ENCODE data around the gene FAM217A. TPM values are rescaled to one million over a fixed set of nuclear protein-coding genes. Genes with fewer than 3 reads are reported as not detected.

The FAM217A gene
- polyA plus RNA-seq, 1 donor (not counting 4 experiments of a cell fraction or from before 2014, with no cell fraction given), result not detected

DNA sequence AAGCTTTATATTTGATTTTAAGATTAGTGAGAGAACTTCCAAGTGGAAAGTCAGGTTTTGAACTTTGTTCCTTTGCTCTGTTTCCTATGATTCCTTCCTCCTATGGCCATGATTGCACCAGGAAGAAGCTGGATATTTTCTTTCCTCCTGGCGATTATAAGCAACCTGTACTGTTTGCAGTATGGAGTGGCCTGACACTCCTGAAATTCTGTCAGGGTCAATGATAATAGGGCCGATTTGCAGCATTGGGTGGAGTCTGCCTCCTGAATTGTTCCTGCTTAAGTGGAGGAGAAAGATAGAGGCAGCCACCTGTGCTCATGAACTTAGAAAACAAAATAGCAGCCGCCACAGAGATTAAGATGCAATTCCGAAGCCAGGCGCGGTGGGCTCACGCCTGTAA lies 9.8 kb upstream of the FAM217A start:
- Histone ChIP-seq H3K36me3 (ENCODE audit: control insufficient read depth in 2 of 2, extremely low read depth in 1 of 2, insufficient read depth in 2 of 2, low read length in 2 of 2) (no peaks in the 10 kb centered on the region), H3K9ac (ENCODE audit: control insufficient read depth, extremely low read depth, insufficient read depth, low read length) (no peak overlapping the region), H2AFZ (ENCODE audit: control insufficient read depth, low read length) (no peak overlapping the region), H3K4me3 (ENCODE audit: control insufficient read depth in 2 of 3, extremely low read depth in 1 of 3, insufficient read depth in 2 of 3, low read depth in 1 of 3, low read length in 3 of 3) (no peak overlapping the region), H4K20me1 (ENCODE audit: control insufficient read depth, extremely low read depth, insufficient read depth, low read length) (no peaks in the 10 kb centered on the region), H3K9me1 (ENCODE audit: control insufficient read depth, extremely low read depth, insufficient read depth, low read length) (no peaks in the 10 kb centered on the region), H3K4me2 (ENCODE audit: control insufficient read depth, extremely low read depth, insufficient read depth, low read depth, low read length) (no peak overlapping the region), H3K4me1 (ENCODE audit: control insufficient read depth, extremely low read depth, insufficient read depth, low read length) (peaks cover 8% of the 10 kb centered on the region), H3K27me3 (ENCODE audit: control insufficient read depth, extremely low read depth, insufficient read depth, low read length) (no peaks in the 10 kb centered on the region), H3K9me3 (ENCODE audit: control insufficient read depth, low read depth, low read length) (no peaks in the 10 kb centered on the region), H3K79me2 (ENCODE audit: control insufficient read depth, insufficient read depth, low read length) (no peaks in the 10 kb centered on the region), H3K27ac (ENCODE audit: control insufficient read depth, insufficient read depth, low read length) (no peak overlapping the region)
- DNase-seq (ENCODE audit: low read depth, low spot score), result no peak
- dilution Hi-C loops (cut with MboI; ENCODE audit: extremely low pct_ligation_motif_present, low sequenced_read_pairs), result no loop called here
- no peak for FAIRE-seq
- TF ChIP-seq EZH2 (IDR thresholded peaks at IDR 0.05; ENCODE audit: low read length) (no peak), CTCF (optimal IDR thresholded peaks at IDR 0.05 in 1 of 3, IDR thresholded peaks at IDR 0.05 in 1 of 3, conservative IDR thresholded peaks at IDR 0.05 in 1 of 3; ENCODE audit: extremely low read depth in 1 of 3, insufficient read depth in 2 of 3, low read length in 3 of 3) (no peak)

DNA sequence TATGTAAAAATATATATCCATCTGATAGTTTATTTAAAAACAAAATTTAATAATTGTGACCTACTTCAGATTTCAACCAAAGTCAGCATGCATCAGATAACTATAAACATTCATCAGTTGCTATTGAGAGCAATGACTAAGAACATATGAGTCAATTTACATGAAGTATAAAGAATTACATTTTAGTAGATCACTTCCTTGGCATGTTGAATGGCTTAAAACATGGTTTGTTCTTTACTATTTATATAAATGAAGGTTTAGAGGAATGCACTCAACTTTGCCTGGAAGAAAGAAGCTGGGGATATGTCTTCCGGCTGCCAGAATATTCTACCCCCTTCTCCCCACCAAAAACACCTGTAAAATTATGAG lies 6.4 kb upstream of the FAM217A start:
- peaks cover 8% of the 10 kb centered on the region for H3K4me1 ChIP-seq (ENCODE audit: control insufficient read depth, extremely low read depth, insufficient read depth, low read length)
- no peak overlapping the region for H2AFZ ChIP-seq (ENCODE audit: control insufficient read depth, low read length)
- no peaks in the 10 kb centered on the region for H3K9me1 ChIP-seq (ENCODE audit: control insufficient read depth, extremely low read depth, insufficient read depth, low read length)
- no peak overlapping the region for H3K4me2 ChIP-seq (ENCODE audit: control insufficient read depth, extremely low read depth, insufficient read depth, low read depth, low read length)
- H3K79me2 ChIP-seq (ENCODE audit: control insufficient read depth, insufficient read depth, low read length), result no peaks in the 10 kb centered on the region
- no peaks in the 10 kb centered on the region for H3K36me3 ChIP-seq (ENCODE audit: control insufficient read depth in 2 of 2, extremely low read depth in 1 of 2, insufficient read depth in 2 of 2, low read length in 2 of 2)
- H3K9ac ChIP-seq (ENCODE audit: control insufficient read depth, extremely low read depth, insufficient read depth, low read length), result no peak overlapping the region
- FAIRE-seq, result no peak
- TF ChIP-seq CTCF (optimal IDR thresholded peaks at IDR 0.05 in 1 of 3, IDR thresholded peaks at IDR 0.05 in 1 of 3, conservative IDR thresholded peaks at IDR 0.05 in 1 of 3; ENCODE audit: extremely low read depth in 1 of 3, insufficient read depth in 2 of 3, low read length in 3 of 3) (no peak), EZH2 (IDR thresholded peaks at IDR 0.05; ENCODE audit: low read length) (no peak)
- no peak overlapping the region for H3K4me3 ChIP-seq (ENCODE audit: control insufficient read depth in 2 of 3, extremely low read depth in 1 of 3, insufficient read depth in 2 of 3, low read depth in 1 of 3, low read length in 3 of 3)
- no peak for DNase-seq (ENCODE audit: low read depth, low spot score)
- H4K20me1 ChIP-seq (ENCODE audit: control insufficient read depth, extremely low read depth, insufficient read depth, low read length), result no peaks in the 10 kb centered on the region
- H3K9me3 ChIP-seq (ENCODE audit: control insufficient read depth, low read depth, low read length), result no peaks in the 10 kb centered on the region
- peak overlapping the region; percentile 4 for H3K27ac ChIP-seq (ENCODE audit: control insufficient read depth, insufficient read depth, low read length)
- H3K27me3 ChIP-seq (ENCODE audit: control insufficient read depth, extremely low read depth, insufficient read depth, low read length), result no peaks in the 10 kb centered on the region
- dilution Hi-C loops (cut with MboI; ENCODE audit: extremely low pct_ligation_motif_present, low sequenced_read_pairs), result no loop called here

Measured in keratinocyte (primary cell).